A549 treated with AZD2906 at 1 μM for 4 hours (cell line): ENCODE measurements around the gene GLB1L3. TPM values are rescaled to one million over a fixed set of nuclear protein-coding genes. Genes with fewer than 3 reads are reported as not detected.

Experiments
- total RNA-seq: library from RNA; stranded (reverse); fragments of 200-300 nt; extraction: Qiagen RNA extraction; gene quantifications from 5 replicates; pipeline ENCODE4 v1.2.3, GENCODE V29; 2022

GLB1L3 gene, protein sequence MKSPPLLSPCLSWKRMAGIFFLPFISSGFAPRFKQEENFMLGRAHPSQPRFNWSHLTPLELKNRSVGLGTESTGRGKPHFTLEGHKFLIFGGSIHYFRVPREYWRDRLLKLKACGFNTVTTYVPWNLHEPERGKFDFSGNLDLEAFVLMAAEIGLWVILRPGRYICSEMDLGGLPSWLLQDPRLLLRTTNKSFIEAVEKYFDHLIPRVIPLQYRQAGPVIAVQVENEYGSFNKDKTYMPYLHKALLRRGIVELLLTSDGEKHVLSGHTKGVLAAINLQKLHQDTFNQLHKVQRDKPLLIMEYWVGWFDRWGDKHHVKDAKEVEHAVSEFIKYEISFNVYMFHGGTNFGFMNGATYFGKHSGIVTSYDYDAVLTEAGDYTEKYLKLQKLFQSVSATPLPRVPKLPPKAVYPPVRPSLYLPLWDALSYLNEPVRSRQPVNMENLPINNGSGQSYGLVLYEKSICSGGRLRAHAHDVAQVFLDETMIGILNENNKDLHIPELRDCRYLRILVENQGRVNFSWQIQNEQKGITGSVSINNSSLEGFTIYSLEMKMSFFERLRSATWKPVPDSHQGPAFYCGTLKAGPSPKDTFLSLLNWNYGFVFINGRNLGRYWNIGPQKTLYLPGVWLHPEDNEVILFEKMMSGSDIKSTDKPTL
- 0.03 to 0.05 TPM (median 0.05 TPM) in 3 of 5 replicates, not detected in the others for total RNA-seq

GRCh38 chr11:134275534-134276395 is at the start of gene GLB1L3:
Gene GLB1L3 (plus strand): TSS chr11:134276379. CDS start chr11:134276741, 362 bp downstream.

GRCh38 chr11:134253188-134253993 is 22.8 kb upstream of the GLB1L3 start, which contains the start of the genes ACAD8 and THYN1:
Gene ACAD8 (plus strand): TSS chr11:134253568. CDS start chr11:134253601, 33 bp downstream.
Gene THYN1 (minus strand): TSS chr11:134253352. CDS start chr11:134252882, 470 bp downstream.

GRCh38 chr11:134331354-134332188 is 55.4 kb downstream of the GLB1L3 start, which contains the start of gene GLB1L2:
Gene GLB1L2 (plus strand): TSS chr11:134331988. CDS start chr11:134332062, 74 bp downstream.

Other genes starting within 250 kb of the GLB1L3 start
- 3.6 to 4.3 TPM (median 4.0 TPM) in 5 replicates for gene JAM3, start 207.3 kb upstream of the GLB1L3 start, total RNA-seq
- 20.0 to 23.7 TPM (median 22.0 TPM) in 5 replicates for gene NCAPD3, start 52.4 kb upstream of the GLB1L3 start, total RNA-seq
- 19.0 to 22.1 TPM (median 20.6 TPM) in 5 replicates for gene VPS26B, start 51.7 kb upstream of the GLB1L3 start, total RNA-seq
- gene THYN1, start 23.0 kb upstream of the GLB1L3 start, total RNA-seq = 16.6 to 18.9 TPM (median 17.9 TPM) in 5 replicates
- gene ACAD8, start 22.8 kb upstream of the GLB1L3 start, total RNA-seq = 8.4 to 10.3 TPM (median 9.2 TPM) in 5 replicates
- gene GLB1L2, start 55.6 kb downstream of the GLB1L3 start, total RNA-seq = 1.9 to 2.2 TPM (median 2.2 TPM) in 5 replicates
- gene B3GAT1, start 135.9 kb downstream of the GLB1L3 start, total RNA-seq = 0.01 to 0.04 TPM (median 0.02 TPM) in 4 of 5 replicates, not detected in the other